Chondrocyte (in vitro differentiated cells): Measurements from ENCODE around the gene FAM8A1. TPM values are rescaled to one million over a fixed set of nuclear protein-coding genes. Genes with fewer than 3 reads are reported as not detected.

ENCODE experiments used
- DNase-seq: peaks from one replicate; pipeline ENCODE4 v3.0.0; 2021; ENCODE audit warnings: mixed read lengths, low spot score
- H3K27ac Mint-ChIP-seq: one replicate; pipeline ENCODE4 v1.8.0; 2021; ENCODE audit warnings: mild to moderate bottlenecking, moderate library complexity, mixed read lengths; ENCODE audit not compliant: unreplicated experiment
- H3K27me3 Mint-ChIP-seq: 2 replicates; pipeline ENCODE4 v1.8.0; 2021; ENCODE audit warnings: low read depth, mixed read lengths
- H3K36me3 Mint-ChIP-seq: 2 replicates; pipeline ENCODE4 v1.8.0; 2021; ENCODE audit warnings: low read depth, mixed read lengths
- H3K4me1 Mint-ChIP-seq: 2 replicates; pipeline ENCODE4 v1.8.0; 2021; ENCODE audit warnings: low read depth, mild to moderate bottlenecking, mixed read lengths
- H3K4me3 Mint-ChIP-seq: one replicate; pipeline ENCODE4 v1.8.0; 2021; ENCODE audit warnings: mild to moderate bottlenecking, moderate library complexity, mixed read lengths; ENCODE audit not compliant: unreplicated experiment
- H3K9me3 Mint-ChIP-seq: 2 replicates; pipeline ENCODE4 v1.8.0; 2021; ENCODE audit warnings: low read depth, mixed read lengths
- CTCF ChIP-seq: fragments of 200-600 bp; sonication (generic); IDR thresholded peaks from 2 replicates; pipeline ENCODE4 v1.5.0; 2021; ENCODE audit warnings: antibody characterized with exemption, mild to moderate bottlenecking, moderate library complexity
- total RNA-seq: library from RNA; stranded (reverse); gene quantifications from 3 replicates; pipeline ENCODE4 v1.2.1, GENCODE V29; 2021

Gene FAM8A1
- total RNA-seq, 1 donor from 2014 or later = 26.4 TPM

DNA sequence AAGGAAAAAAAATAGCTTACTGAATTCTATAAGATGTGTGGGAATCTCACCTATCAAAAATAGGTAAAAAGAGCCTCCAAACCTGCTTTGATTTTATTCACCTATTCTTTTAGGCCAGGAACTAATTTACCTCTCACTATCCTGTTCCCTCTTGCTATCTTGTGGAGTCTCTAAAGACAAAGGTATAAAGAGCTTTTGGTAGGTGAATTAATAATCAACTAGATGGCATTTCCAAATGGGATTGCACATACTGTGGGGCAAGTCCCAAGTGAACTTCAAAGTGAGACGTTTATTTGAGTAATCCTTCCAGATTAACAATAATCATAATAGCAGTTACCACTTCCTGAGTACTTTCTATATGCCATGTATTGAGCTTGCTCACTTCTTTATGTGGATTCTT, 2.8 kb downstream of the FAM8A1 start:
- TF ChIP-seq CTCF = no peak
- H3K27ac Mint-ChIP-seq = no peak overlapping the region
- H3K36me3 Mint-ChIP-seq = peaks cover 14% of the 10 kb centered on the region
- no peak overlapping the region for H3K4me3 Mint-ChIP-seq
- H3K27me3 Mint-ChIP-seq = no peaks in the 10 kb centered on the region
- peaks cover 32% of the 10 kb centered on the region for H3K4me1 Mint-ChIP-seq
- no peaks in the 10 kb centered on the region for H3K9me3 Mint-ChIP-seq
- no peak for DNase-seq

DNA sequence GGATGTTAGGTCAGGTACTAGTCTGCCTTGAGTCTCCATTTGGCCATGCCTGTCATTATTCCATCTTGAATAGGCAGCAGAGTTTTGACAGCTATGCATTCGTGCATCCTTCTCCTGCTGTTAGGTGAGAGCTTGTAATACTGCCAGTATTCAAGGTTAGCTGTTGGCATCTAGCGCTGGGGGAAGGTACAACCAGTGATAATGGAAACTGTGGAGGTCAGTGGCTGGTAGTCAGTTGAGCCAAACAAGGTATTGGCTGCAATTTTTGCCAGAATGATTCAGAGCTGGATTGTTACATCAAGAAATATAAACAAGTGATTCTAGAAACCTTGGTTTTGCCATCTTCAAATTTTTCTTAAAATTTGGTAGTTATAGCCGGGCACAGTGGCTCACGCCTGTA, 6.5 kb downstream of the FAM8A1 start:
- TF ChIP-seq CTCF = no peak
- no peak overlapping the region for H3K27ac Mint-ChIP-seq
- peaks cover 17% of the 10 kb centered on the region for H3K36me3 Mint-ChIP-seq
- no peak overlapping the region for H3K4me3 Mint-ChIP-seq
- no peak for DNase-seq
- H3K9me3 Mint-ChIP-seq = no peaks in the 10 kb centered on the region
- H3K4me1 Mint-ChIP-seq = peaks cover 14% of the 10 kb centered on the region
- no peaks in the 10 kb centered on the region for H3K27me3 Mint-ChIP-seq

DNA sequence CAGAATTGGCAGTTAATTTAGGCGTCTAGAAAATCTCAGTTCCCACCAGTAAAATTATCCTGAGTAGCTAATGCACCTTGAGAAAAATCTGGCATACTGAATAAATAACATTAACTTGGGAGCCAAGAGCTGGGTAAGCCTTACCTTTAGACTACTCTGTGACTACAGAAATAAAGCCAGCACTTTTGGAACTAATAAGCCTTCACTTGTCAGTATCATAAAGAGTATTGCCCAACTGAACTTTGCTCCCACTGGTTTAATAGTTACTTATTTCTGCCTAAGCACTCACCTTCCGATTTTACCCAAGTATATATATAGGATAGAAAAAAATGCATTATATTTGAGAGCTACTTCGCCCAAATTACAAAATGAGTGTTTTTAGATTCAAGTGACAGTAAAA, 10.7 kb downstream of the FAM8A1 start:
- TF ChIP-seq CTCF = no peak
- DNase-seq = no peak
- peaks cover 3% of the 10 kb centered on the region for H3K4me1 Mint-ChIP-seq
- peaks cover 7% of the 10 kb centered on the region for H3K36me3 Mint-ChIP-seq
- no peaks in the 10 kb centered on the region for H3K9me3 Mint-ChIP-seq
- H3K27ac Mint-ChIP-seq = no peak overlapping the region
- no peak overlapping the region for H3K4me3 Mint-ChIP-seq
- H3K27me3 Mint-ChIP-seq = no peaks in the 10 kb centered on the region

DNA sequence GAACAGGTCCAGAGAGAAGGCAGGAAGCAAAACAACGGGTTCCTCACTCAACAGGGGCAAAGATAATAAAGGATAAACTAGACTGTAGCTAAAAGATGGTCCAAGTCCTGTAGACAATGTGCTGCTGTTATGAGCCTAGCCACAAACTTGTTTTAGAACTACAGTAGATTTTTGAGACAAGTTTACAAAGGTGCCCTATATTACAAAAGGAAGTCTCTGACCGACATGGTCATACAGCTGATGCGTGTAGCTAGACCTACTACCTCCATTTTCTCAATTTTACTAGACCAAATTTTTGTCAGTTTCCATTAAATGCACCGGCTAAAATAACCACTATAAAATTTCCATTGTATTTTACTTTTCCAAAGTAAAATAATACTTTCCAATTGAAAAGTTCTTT, 11.9 kb downstream of the FAM8A1 start:
- no peak overlapping the region for H3K4me3 Mint-ChIP-seq
- no peaks in the 10 kb centered on the region for H3K9me3 Mint-ChIP-seq
- H3K27me3 Mint-ChIP-seq = no peaks in the 10 kb centered on the region
- H3K36me3 Mint-ChIP-seq = peaks cover 9% of the 10 kb centered on the region
- no peak overlapping the region for H3K27ac Mint-ChIP-seq
- peaks cover 3% of the 10 kb centered on the region for H3K4me1 Mint-ChIP-seq
- no peak for DNase-seq
- TF ChIP-seq CTCF = no peak

DNA sequence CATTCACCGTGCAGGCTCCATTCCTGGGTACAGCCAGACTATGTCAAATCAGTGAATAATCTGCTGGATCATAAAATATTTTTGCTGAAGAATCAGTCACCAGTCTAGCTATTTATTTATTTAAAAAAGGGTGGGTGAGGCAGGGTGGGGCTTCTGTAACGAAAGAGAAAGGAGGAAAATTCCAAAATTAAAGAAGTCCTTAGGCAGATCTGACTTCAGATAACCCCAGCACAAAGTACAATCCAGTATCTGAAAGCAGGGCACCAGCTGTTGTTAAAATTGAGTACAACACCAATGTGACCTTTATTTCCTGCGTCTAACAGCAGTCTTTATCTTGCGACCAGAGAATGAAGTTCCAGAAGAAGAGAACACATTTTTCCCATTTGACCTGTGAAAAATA, 15.7 kb downstream of the FAM8A1 start:
- H3K9me3 Mint-ChIP-seq = no peaks in the 10 kb centered on the region
- no peak for DNase-seq
- H3K27me3 Mint-ChIP-seq = no peaks in the 10 kb centered on the region
- H3K4me3 Mint-ChIP-seq = no peak overlapping the region
- no peak overlapping the region for H3K27ac Mint-ChIP-seq
- H3K36me3 Mint-ChIP-seq = peaks cover 19% of the 10 kb centered on the region
- no peak for TF ChIP-seq CTCF
- peaks cover 7% of the 10 kb centered on the region for H3K4me1 Mint-ChIP-seq
